Measurements from ENCODE around the gene SNRNP70.

Gene SNRNP70

GRCh38 chr19:49148044-49148682, 62.9 kb downstream of the SNRNP70 start:
- no peak for TF ChIP-seq CTCF (IDR thresholded peaks at IDR 0.05)
- Mint-ChIP-seq H3K9me3 (peaks cover 4% of the 10 kb centered on the region), H3K27ac (peak overlapping the region; percentile 85), H3K36me3 (ENCODE audit: low read depth) (no peaks in the 10 kb centered on the region), H3K4me3 (peak overlapping the region; percentile 89), H3K27me3 (ENCODE audit: low read depth, poor library complexity) (peaks cover 20% of the 10 kb centered on the region), H3K4me1 (peaks cover 59% of the 10 kb centered on the region)
- no peak for DNase-seq

- TF ChIP-seq CTCF (IDR thresholded peaks at IDR 0.05): no peak
- peaks cover 66% of the 10 kb centered on the region for H3K4me1 Mint-ChIP-seq
- peaks cover 10% of the 10 kb centered on the region for H3K9me3 Mint-ChIP-seq
- H3K27me3 Mint-ChIP-seq (ENCODE audit: low read depth, poor library complexity): peaks cover 26% of the 10 kb centered on the region
- peak; percentile 100 for DNase-seq
- H3K4me3 Mint-ChIP-seq: peak overlapping the region; percentile 89
- H3K36me3 Mint-ChIP-seq (ENCODE audit: low read depth): peaks cover 2% of the 10 kb centered on the region
- H3K27ac Mint-ChIP-seq: peak overlapping the region; percentile 96
Observed at GRCh38 chr19:49148784-49149651, 63.8 kb downstream of the SNRNP70 start.

GRCh38 chr19:49149652-49150105, 64.4 kb downstream of the SNRNP70 start:
- no peak for TF ChIP-seq CTCF (IDR thresholded peaks at IDR 0.05)

GRCh38 chr19:49150106-49150943, 65.1 kb downstream of the SNRNP70 start:
- Mint-ChIP-seq H3K9me3 (peaks cover 20% of the 10 kb centered on the region), H3K4me1 (peaks cover 76% of the 10 kb centered on the region), H3K36me3 (ENCODE audit: low read depth) (peaks cover 12% of the 10 kb centered on the region), H3K27ac (peak overlapping the region; percentile 96), H3K27me3 (ENCODE audit: low read depth, poor library complexity) (peaks cover 31% of the 10 kb centered on the region), H3K4me3 (peak overlapping the region; percentile 89)
- DNase-seq: peak; percentile 93
- no peak for TF ChIP-seq CTCF (IDR thresholded peaks at IDR 0.05)

More at GRCh38 chr19:49149652-49150105, 64.4 kb downstream of the SNRNP70 start:
- H3K27me3 Mint-ChIP-seq (ENCODE audit: low read depth, poor library complexity): peaks cover 26% of the 10 kb centered on the region
- DNase-seq: peak; percentile 74
- peak overlapping the region; percentile 96 for H3K27ac Mint-ChIP-seq
- H3K4me1 Mint-ChIP-seq: peaks cover 72% of the 10 kb centered on the region
- H3K36me3 Mint-ChIP-seq (ENCODE audit: low read depth): peaks cover 9% of the 10 kb centered on the region
- peak overlapping the region; percentile 89 for H3K4me3 Mint-ChIP-seq
- peaks cover 17% of the 10 kb centered on the region for H3K9me3 Mint-ChIP-seq

GRCh38 chr19:49150944-49151243, 65.6 kb downstream of the SNRNP70 start:
- Mint-ChIP-seq H3K27me3 (ENCODE audit: low read depth, poor library complexity) (peaks cover 31% of the 10 kb centered on the region), H3K27ac (no peak overlapping the region), H3K9me3 (peaks cover 20% of the 10 kb centered on the region), H3K36me3 (ENCODE audit: low read depth) (peaks cover 12% of the 10 kb centered on the region), H3K4me3 (peak overlapping the region; percentile 89), H3K4me1 (peaks cover 76% of the 10 kb centered on the region)
- no peak for DNase-seq
- no peak for TF ChIP-seq CTCF (IDR thresholded peaks at IDR 0.05)
